GM10248 (cell line): ENCODE measurements around the gene COBL.

ENCODE experiments used
- CTCF ChIA-PET: fragments of 300-600 bp; sonication (Branson Sonifier 250); formaldehyde crosslinking; extraction: SDS; loops from one replicate; lab custom pipeline; 2021; ENCODE audit warnings: antibody characterized with exemption; lab: Yijun Ruan, JAX
- POLR2A ChIA-PET: fragments of 350-650 bp; sonication (Branson Sonifier 250); formaldehyde crosslinking; extraction: SDS; loops from one replicate; lab custom pipeline; 2020; ENCODE audit warnings: antibody characterized with exemption; lab: Yijun Ruan, JAX
- DNase-seq: peaks from one replicate; pipeline ENCODE4 v3.0.0; 2012; ENCODE audit errors: extremely low spot score
- CTCF ChIP-seq: IDR thresholded peaks from 2 replicates; pipeline ENCODE4 v1.5.1; 2012; ENCODE audit warnings: mild to moderate bottlenecking, low read depth; ENCODE audit errors: extremely low read depth, missing control alignments, control extremely low read depth

Gene COBL

GRCh38 chr7:51045319-51046102, 271.1 kb downstream of the COBL start:
- no peak for TF ChIP-seq CTCF
- POLR2A ChIA-PET: no interaction called here
- DNase-seq: no peak
- CTCF ChIA-PET: interaction anchor here (1.0 kb wide), 1 partner anchor 8 kb away, joined by 3 read pairs; no protein-coding TSS in a partner anchor

- ChIA-PET CTCF (no interaction called here), POLR2A (no interaction called here)
- no peak for DNase-seq
- no peak for TF ChIP-seq CTCF
Observed at GRCh38 chr7:51043461-51043860, 273.1 kb downstream of the COBL start.

- no peak for DNase-seq
- ChIA-PET POLR2A (no interaction called here), CTCF (no interaction called here)
- TF ChIP-seq CTCF: no peak
Observed at GRCh38 chr7:51040787-51041186, 275.8 kb downstream of the COBL start.

- TF ChIP-seq CTCF: no peak
- ChIA-PET CTCF (interaction anchor here (1.2 kb wide), 1 partner anchor 124 kb away, joined by 3 read pairs; no protein-coding TSS in a partner anchor), POLR2A (interaction anchor here (0.6 kb wide), 1 partner anchor 256 kb away, joined by 4 read pairs; the partner anchor contains the start of gene GRB10)
- no peak for DNase-seq
Observed at GRCh38 chr7:51038573-51038972, 278.0 kb downstream of the COBL start.

GRCh38 chr7:51035716-51036115, 280.9 kb downstream of the COBL start:
- no peak for TF ChIP-seq CTCF
- CTCF ChIA-PET: no interaction called here
- POLR2A ChIA-PET: no interaction called here
- no peak for DNase-seq

GRCh38 chr7:51034521-51035264, 281.9 kb downstream of the COBL start:
- ChIA-PET POLR2A (no interaction called here), CTCF (no interaction called here)
- DNase-seq: no peak
- TF ChIP-seq CTCF: no peak
